ENCODE data around the gene RAX. TPM values are rescaled to one million over a fixed set of nuclear protein-coding genes. Genes with fewer than 3 reads are reported as not detected.

RAX gene
- total RNA-seq, 1 experiment from 2014 or later, result 0.94 TPM

DNA sequence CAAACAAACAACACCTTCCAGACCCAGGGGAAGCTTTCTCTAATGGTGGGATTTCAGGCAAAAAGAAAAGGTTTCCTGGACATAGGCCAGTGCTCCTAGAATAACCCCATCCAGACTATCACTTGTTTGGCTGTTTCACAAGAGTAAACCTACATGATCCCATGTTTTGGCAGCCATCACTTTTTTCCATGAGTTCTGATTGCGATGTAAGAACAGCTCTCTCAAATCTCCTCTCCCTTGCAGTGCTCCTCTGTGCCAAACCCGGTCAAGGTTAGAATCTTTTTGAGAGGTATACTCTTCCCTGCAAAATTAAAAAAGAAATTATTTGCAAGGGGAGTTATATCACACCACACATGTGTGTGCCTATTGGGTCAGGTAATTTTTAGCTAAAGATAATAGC is 41.4 kb downstream of the RAX start:
- 0 out of 2 replicates have a peak, but pooled peaks cover 3% of the 10 kb centered on the region for H3K4me1 Mint-ChIP-seq
- TF ChIP-seq ZNF671 (CRISPR knock-in tag; IDR thresholded peaks at IDR 0.05) (no peak), GABPB1 (CRISPR knock-in tag; IDR thresholded peaks at IDR 0.05) (no peak), NR1H2 (CRISPR knock-in tag; IDR thresholded peaks at IDR 0.05) (no peak), ZBTB21 (CRISPR knock-in tag; IDR thresholded peaks at IDR 0.05; ENCODE audit: borderline replicate concordance) (no peak), ZNF232 (CRISPR knock-in tag; IDR thresholded peaks at IDR 0.05) (no peak), ETV6 (CRISPR knock-in tag; IDR thresholded peaks at IDR 0.05) (no peak), IRF2 (CRISPR knock-in tag; IDR thresholded peaks at IDR 0.05; ENCODE audit: borderline replicate concordance, low read depth) (no peak), NFE2L1 (CRISPR knock-in tag; IDR thresholded peaks at IDR 0.05) (no peak), JUN (CRISPR knock-in tag; IDR thresholded peaks at IDR 0.05) (no peak)
- TF ChIP-seq, protein P1, sequence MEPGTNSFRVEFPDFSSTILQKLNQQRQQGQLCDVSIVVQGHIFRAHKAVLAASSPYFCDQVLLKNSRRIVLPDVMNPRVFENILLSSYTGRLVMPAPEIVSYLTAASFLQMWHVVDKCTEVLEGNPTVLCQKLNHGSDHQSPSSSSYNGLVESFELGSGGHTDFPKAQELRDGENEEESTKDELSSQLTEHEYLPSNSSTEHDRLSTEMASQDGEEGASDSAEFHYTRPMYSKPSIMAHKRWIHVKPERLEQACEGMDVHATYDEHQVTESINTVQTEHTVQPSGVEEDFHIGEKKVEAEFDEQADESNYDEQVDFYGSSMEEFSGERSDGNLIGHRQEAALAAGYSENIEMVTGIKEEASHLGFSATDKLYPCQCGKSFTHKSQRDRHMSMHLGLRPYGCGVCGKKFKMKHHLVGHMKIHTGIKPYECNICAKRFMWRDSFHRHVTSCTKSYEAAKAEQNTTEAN (CRISPR knock-in tag; IDR thresholded peaks at IDR 0.05), result no peak
- TF ChIP-seq, protein P2, sequence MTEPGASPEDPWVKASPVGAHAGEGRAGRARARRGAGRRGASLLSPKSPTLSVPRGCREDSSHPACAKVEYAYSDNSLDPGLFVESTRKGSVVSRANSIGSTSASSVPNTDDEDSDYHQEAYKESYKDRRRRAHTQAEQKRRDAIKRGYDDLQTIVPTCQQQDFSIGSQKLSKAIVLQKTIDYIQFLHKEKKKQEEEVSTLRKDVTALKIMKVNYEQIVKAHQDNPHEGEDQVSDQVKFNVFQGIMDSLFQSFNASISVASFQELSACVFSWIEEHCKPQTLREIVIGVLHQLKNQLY (CRISPR knock-in tag; IDR thresholded peaks at IDR 0.05), result no peak
- TF ChIP-seq, protein P3, sequence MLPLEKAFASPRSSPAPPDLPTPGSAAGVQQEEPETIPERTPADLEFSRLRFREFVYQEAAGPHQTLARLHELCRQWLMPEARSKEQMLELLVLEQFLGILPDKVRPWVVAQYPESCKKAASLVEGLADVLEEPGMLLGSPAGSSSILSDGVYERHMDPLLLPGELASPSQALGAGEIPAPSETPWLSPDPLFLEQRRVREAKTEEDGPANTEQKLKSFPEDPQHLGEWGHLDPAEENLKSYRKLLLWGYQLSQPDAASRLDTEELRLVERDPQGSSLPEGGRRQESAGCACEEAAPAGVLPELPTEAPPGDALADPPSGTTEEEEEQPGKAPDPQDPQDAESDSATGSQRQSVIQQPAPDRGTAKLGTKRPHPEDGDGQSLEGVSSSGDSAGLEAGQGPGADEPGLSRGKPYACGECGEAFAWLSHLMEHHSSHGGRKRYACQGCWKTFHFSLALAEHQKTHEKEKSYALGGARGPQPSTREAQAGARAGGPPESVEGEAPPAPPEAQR (CRISPR knock-in tag; IDR thresholded peaks at IDR 0.05), result no peak
- no peak overlapping the region for H3K27ac Mint-ChIP-seq
- no peaks in the 10 kb centered on the region for H3K36me3 Mint-ChIP-seq
- no peak for ATAC-seq
- H3K4me3 Mint-ChIP-seq, result no peak overlapping the region
- peaks cover 12% of the 10 kb centered on the region for H3K9me3 Mint-ChIP-seq
- ChIA-PET POLR2A (interaction anchor here (0.6 kb wide), 1 partner anchor 16 kb away, joined by 3 read pairs; no protein-coding TSS in a partner anchor), CTCF (interaction anchor here (0.7 to 2.9 kb wide), 3 partner anchors 11 to 171 kb away, joined by 3 to 10 read pairs (median 6); partner anchors contain the start of gene GRP)
- H3K27me3 Mint-ChIP-seq (ENCODE audit: low read depth), result peaks cover 57% of the 10 kb centered on the region
- DNase-seq (ENCODE audit: low spot score), result no peak

DNA sequence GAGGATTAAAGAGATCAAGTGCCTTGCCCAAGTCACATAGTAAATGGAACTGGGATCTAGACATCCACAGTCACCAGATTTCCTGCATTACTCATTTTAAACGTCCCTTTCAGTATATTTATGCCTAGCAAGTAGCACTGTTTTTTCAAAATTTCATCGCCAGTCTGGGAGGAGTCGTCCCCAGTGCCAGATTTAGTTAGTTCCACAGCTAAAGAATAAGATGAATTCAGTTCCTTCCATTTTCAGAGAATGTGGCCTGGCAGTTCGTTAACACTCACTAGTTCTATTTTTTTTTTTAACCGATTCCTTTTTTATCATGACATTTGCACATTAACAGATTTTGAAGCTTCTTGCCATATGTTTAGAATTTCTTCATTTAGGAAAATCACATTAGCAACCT is 42.1 kb downstream of the RAX start:
- H3K4me1 Mint-ChIP-seq, result 0 out of 2 replicates have a peak, but pooled peaks cover 3% of the 10 kb centered on the region
- ChIA-PET CTCF (interaction anchor here (0.7 to 2.9 kb wide), 4 partner anchors 11 to 969 kb away, joined by 3 to 10 read pairs (median 4); partner anchors contain the start of gene GRP), POLR2A (interaction anchor here (0.6 kb wide), 1 partner anchor 15 kb away, joined by 3 read pairs; no protein-coding TSS in a partner anchor)
- H3K36me3 Mint-ChIP-seq, result no peaks in the 10 kb centered on the region
- no peak for ATAC-seq
- H3K4me3 Mint-ChIP-seq, result no peak overlapping the region
- H3K9me3 Mint-ChIP-seq, result peaks cover 5% of the 10 kb centered on the region; the same call in 1 of the 2 replicates
- H3K27ac Mint-ChIP-seq, result no peak overlapping the region
- peaks cover 60% of the 10 kb centered on the region for H3K27me3 Mint-ChIP-seq (ENCODE audit: low read depth)
- no peak for DNase-seq (ENCODE audit: low spot score)
- TF ChIP-seq NFATC4 (CRISPR knock-in tag; IDR thresholded peaks at IDR 0.05) (no peak), ZNF219 (CRISPR knock-in tag; IDR thresholded peaks at IDR 0.05; ENCODE audit: borderline replicate concordance) (no peak), ZNF138 (CRISPR knock-in tag; conservative IDR thresholded peaks at IDR 0.05) (no peak), HMGA2 (CRISPR knock-in tag; IDR thresholded peaks at IDR 0.05) (no peak)
- TF ChIP-seq, protein P4, sequence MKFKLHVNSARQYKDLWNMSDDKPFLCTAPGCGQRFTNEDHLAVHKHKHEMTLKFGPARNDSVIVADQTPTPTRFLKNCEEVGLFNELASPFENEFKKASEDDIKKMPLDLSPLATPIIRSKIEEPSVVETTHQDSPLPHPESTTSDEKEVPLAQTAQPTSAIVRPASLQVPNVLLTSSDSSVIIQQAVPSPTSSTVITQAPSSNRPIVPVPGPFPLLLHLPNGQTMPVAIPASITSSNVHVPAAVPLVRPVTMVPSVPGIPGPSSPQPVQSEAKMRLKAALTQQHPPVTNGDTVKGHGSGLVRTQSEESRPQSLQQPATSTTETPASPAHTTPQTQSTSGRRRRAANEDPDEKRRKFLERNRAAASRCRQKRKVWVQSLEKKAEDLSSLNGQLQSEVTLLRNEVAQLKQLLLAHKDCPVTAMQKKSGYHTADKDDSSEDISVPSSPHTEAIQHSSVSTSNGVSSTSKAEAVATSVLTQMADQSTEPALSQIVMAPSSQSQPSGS (CRISPR knock-in tag; IDR thresholded peaks at IDR 0.05; ENCODE audit: borderline replicate concordance, low read depth), result no peak
- TF ChIP-seq, protein P5, sequence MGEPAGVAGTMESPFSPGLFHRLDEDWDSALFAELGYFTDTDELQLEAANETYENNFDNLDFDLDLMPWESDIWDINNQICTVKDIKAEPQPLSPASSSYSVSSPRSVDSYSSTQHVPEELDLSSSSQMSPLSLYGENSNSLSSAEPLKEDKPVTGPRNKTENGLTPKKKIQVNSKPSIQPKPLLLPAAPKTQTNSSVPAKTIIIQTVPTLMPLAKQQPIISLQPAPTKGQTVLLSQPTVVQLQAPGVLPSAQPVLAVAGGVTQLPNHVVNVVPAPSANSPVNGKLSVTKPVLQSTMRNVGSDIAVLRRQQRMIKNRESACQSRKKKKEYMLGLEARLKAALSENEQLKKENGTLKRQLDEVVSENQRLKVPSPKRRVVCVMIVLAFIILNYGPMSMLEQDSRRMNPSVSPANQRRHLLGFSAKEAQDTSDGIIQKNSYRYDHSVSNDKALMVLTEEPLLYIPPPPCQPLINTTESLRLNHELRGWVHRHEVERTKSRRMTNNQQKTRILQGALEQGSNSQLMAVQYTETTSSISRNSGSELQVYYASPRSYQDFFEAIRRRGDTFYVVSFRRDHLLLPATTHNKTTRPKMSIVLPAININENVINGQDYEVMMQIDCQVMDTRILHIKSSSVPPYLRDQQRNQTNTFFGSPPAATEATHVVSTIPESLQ (CRISPR knock-in tag; IDR thresholded peaks at IDR 0.05), result no peak
- TF ChIP-seq, protein P6, sequence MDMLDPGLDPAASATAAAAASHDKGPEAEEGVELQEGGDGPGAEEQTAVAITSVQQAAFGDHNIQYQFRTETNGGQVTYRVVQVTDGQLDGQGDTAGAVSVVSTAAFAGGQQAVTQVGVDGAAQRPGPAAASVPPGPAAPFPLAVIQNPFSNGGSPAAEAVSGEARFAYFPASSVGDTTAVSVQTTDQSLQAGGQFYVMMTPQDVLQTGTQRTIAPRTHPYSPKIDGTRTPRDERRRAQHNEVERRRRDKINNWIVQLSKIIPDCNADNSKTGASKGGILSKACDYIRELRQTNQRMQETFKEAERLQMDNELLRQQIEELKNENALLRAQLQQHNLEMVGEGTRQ (CRISPR knock-in tag; IDR thresholded peaks at IDR 0.05), result no peak
- TF ChIP-seq, protein P7, sequence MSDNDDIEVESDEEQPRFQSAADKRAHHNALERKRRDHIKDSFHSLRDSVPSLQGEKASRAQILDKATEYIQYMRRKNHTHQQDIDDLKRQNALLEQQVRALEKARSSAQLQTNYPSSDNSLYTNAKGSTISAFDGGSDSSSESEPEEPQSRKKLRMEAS (CRISPR knock-in tag; IDR thresholded peaks at IDR 0.05), result no peak
- TF ChIP-seq, protein P8, sequence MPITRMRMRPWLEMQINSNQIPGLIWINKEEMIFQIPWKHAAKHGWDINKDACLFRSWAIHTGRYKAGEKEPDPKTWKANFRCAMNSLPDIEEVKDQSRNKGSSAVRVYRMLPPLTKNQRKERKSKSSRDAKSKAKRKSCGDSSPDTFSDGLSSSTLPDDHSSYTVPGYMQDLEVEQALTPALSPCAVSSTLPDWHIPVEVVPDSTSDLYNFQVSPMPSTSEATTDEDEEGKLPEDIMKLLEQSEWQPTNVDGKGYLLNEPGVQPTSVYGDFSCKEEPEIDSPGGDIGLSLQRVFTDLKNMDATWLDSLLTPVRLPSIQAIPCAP (CRISPR knock-in tag; IDR thresholded peaks at IDR 0.05), result no peak
- TF ChIP-seq, protein P9, sequence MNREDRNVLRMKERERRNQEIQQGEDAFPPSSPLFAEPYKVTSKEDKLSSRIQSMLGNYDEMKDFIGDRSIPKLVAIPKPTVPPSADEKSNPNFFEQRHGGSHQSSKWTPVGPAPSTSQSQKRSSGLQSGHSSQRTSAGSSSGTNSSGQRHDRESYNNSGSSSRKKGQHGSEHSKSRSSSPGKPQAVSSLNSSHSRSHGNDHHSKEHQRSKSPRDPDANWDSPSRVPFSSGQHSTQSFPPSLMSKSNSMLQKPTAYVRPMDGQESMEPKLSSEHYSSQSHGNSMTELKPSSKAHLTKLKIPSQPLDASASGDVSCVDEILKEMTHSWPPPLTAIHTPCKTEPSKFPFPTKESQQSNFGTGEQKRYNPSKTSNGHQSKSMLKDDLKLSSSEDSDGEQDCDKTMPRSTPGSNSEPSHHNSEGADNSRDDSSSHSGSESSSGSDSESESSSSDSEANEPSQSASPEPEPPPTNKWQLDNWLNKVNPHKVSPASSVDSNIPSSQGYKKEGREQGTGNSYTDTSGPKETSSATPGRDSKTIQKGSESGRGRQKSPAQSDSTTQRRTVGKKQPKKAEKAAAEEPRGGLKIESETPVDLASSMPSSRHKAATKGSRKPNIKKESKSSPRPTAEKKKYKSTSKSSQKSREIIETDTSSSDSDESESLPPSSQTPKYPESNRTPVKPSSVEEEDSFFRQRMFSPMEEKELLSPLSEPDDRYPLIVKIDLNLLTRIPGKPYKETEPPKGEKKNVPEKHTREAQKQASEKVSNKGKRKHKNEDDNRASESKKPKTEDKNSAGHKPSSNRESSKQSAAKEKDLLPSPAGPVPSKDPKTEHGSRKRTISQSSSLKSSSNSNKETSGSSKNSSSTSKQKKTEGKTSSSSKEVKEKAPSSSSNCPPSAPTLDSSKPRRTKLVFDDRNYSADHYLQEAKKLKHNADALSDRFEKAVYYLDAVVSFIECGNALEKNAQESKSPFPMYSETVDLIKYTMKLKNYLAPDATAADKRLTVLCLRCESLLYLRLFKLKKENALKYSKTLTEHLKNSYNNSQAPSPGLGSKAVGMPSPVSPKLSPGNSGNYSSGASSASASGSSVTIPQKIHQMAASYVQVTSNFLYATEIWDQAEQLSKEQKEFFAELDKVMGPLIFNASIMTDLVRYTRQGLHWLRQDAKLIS (CRISPR knock-in tag; IDR thresholded peaks at IDR 0.05; ENCODE audit: borderline replicate concordance), result no peak
